K562 (cell line): Measurements from ENCODE around the gene HYOU1. TPM values are rescaled to one million over a fixed set of nuclear protein-coding genes. Genes with fewer than 3 reads are reported as not detected.

Source experiments
- CHD1 ChIP-seq: fragments of 200-600 bp; sonication (generic); IDR thresholded peaks from one replicate; pipeline ENCODE4 v1.6.1; 2012; ENCODE audit warnings: mild to moderate bottlenecking, moderate library complexity, low read length, inconsistent platforms
- CREM ChIP-seq: IDR thresholded peaks from 2 replicates; pipeline ENCODE4 v1.6.1; 2014; ENCODE audit warnings: antibody characterized with exemption, low read depth
- KLF10 ChIP-seq: fragments of 250-450 bp; sonication (Bioruptor Pico); IDR thresholded peaks from 2 replicates; pipeline ENCODE4 v1.6.1; 2021; ENCODE audit warnings: matching md5 sums
- LEF1 ChIP-seq: fragments of 450-650 bp; IDR thresholded peaks from 2 replicates; pipeline ENCODE4 v1.6.1; 2016; ENCODE audit warnings: mild to moderate bottlenecking
- NCOA1 ChIP-seq: fragments of 450-650 bp; IDR thresholded peaks from 2 replicates; pipeline ENCODE4 v1.6.1; 2016; ENCODE audit warnings: low read depth
- NR2F6 ChIP-seq: fragments of 450-650 bp; formaldehyde crosslinking; IDR thresholded peaks from 2 replicates; pipeline ENCODE4 v1.4.0; 2020; ENCODE audit warnings: mild to moderate bottlenecking
- PRPF4 ChIP-seq: fragments of 200-400 bp; formaldehyde crosslinking; IDR thresholded peaks from one replicate; pipeline ENCODE4 v1.6.1; 2017; ENCODE audit warnings: low read length, low read depth, mild to moderate bottlenecking; ENCODE audit not compliant: insufficient read depth, poor library complexity, severe bottlenecking
- RBM34 ChIP-seq: fragments of 200-400 bp; formaldehyde crosslinking; IDR thresholded peaks from 2 replicates; pipeline ENCODE4 v1.6.1; 2018; ENCODE audit warnings: low read length, borderline replicate concordance; ENCODE audit not compliant: insufficient read depth
- SIX5 ChIP-seq, 2 experiments: IDR thresholded peaks; 2 replicates each; pipeline ENCODE4 v1.6.1; 2011; ENCODE audit warnings: low read length in 2 of 2, borderline replicate concordance in 1 of 2, low read depth in 1 of 2, mild to moderate bottlenecking in 1 of 2, moderate library complexity in 1 of 2; ENCODE audit not compliant: insufficient read depth in 1 of 2
- WHSC1 ChIP-seq: IDR thresholded peaks from one replicate; pipeline ENCODE4 v1.6.1; 2012; ENCODE audit warnings: low read length, control low read depth, inconsistent platforms
- ZNF143 ChIP-seq: sonication (generic); formaldehyde crosslinking; IDR thresholded peaks from 2 replicates; pipeline ENCODE4 v1.9.0; 2022; ENCODE audit warnings: mild to moderate bottlenecking, missing genetic modification reagents
- ZZZ3 ChIP-seq: fragments of 450-650 bp; IDR thresholded peaks from 2 replicates; pipeline ENCODE4 v1.6.1; 2016; ENCODE audit warnings: antibody characterized with exemption, mild to moderate bottlenecking, moderate library complexity
- polyA plus RNA-seq, 8 experiments: library from polyadenylated mRNA; depleted of rRNA in 4 of 8; stranded (reverse) in 5 of 8; unstranded in 3 of 8; fragments of >200 nt; fragmentation: Nextera tagmentation in 2 of 8; fragmentation: Illumina TruSeq in 1 of 8; extraction: Ambion mirVana in 2 of 8; extraction: Trizol in 1 of 8; gene quantifications; 2 replicates each; pipeline versions ENCODE4 v1.2.1 to v1.2.3, GENCODE V29; 2011 to 2014; ENCODE audit warnings: inconsistent platforms in 1 of 8, missing spikeins in 1 of 8
- total RNA-seq, 7 experiments: library from RNA; depleted of rRNA in 6 of 7; stranded (reverse); fragments of >200 nt in 6 of 7; fragmentation: Illumina TruSeq in 2 of 7; extraction: Trizol in 2 of 7; gene quantifications; 2 replicates each; pipeline versions ENCODE4 v1.2.1 to v1.2.3, GENCODE V29; 2011 to 2021; ENCODE audit warnings: low replicate concordance in 1 of 7
- TF ChIP-seq, protein P1 (sequence below): fragments of 200-800 bp; sonication (Bioruptor generic); IDR thresholded peaks from 2 replicates; pipeline ENCODE4 v1.6.1; 2017; ENCODE audit warnings: missing genetic modification characterization, missing compliant biosample characterization
- TF ChIP-seq, protein P2 (sequence below): fragments of 250-450 bp; sonication (Bioruptor Pico); IDR thresholded peaks from 2 replicates; pipeline ENCODE4 v1.4.0; 2020; ENCODE audit warnings: mild to moderate bottlenecking
- TF ChIP-seq, protein P3 (sequence below): sonication (generic); formaldehyde crosslinking; IDR thresholded peaks from 2 replicates; pipeline ENCODE4 v1.8.0; 2022; ENCODE audit warnings: missing genetic modification reagents, mild to moderate bottlenecking, borderline replicate concordance
- TF ChIP-seq, protein P4 (sequence below): sonication (generic); formaldehyde crosslinking; IDR thresholded peaks from 2 replicates; pipeline ENCODE4 v1.8.1; 2023; ENCODE audit warnings: mild to moderate bottlenecking, missing genetic modification reagents
- TF ChIP-seq, protein P5 (sequence below): sonication (generic); formaldehyde crosslinking; IDR thresholded peaks from 2 replicates; pipeline ENCODE4 v1.8.0; 2022; ENCODE audit warnings: mild to moderate bottlenecking, missing genetic modification reagents
- TF ChIP-seq, protein P6 (sequence below): sonication (generic); formaldehyde crosslinking; IDR thresholded peaks from 2 replicates; pipeline ENCODE4 v1.8.0; 2022; ENCODE audit warnings: mild to moderate bottlenecking, low read depth, missing genetic modification reagents
- TF ChIP-seq, protein P7 (sequence below): fragments of 250-450 bp; sonication (Bioruptor Pico); IDR thresholded peaks from 2 replicates; pipeline ENCODE4 v1.8.0; 2022; ENCODE audit warnings: inconsistent platforms, mild to moderate bottlenecking, moderate library complexity, borderline replicate concordance

Gene HYOU1
- total and polyA plus RNA-seq, 9 of the 15 experiments (the other 6 are each of a cell fraction or from before 2014, with no cell fraction given) = 19.5 to 197 (median 128) TPM

DNA sequence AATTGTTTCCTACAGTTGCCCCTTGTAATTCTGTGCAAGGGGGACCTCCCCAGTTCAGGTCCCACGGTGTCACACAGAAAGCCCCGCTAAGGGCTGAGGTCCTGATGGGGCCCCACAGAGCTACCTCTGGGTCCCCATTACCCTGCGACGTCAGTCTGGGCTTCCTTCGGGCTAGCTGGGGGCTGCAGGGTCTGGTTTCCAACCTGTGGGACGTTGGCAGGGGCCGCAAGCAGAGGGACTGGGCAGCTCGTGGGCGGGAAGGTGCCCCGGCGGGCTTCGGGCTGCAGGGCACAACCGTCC lies 27.0 kb downstream of the HYOU1 start (continued):
- TF ChIP-seq, protein P1, sequence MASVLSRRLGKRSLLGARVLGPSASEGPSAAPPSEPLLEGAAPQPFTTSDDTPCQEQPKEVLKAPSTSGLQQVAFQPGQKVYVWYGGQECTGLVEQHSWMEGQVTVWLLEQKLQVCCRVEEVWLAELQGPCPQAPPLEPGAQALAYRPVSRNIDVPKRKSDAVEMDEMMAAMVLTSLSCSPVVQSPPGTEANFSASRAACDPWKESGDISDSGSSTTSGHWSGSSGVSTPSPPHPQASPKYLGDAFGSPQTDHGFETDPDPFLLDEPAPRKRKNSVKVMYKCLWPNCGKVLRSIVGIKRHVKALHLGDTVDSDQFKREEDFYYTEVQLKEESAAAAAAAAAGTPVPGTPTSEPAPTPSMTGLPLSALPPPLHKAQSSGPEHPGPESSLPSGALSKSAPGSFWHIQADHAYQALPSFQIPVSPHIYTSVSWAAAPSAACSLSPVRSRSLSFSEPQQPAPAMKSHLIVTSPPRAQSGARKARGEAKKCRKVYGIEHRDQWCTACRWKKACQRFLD (CRISPR knock-in tag) = no peak
- TF ChIP-seq WHSC1 = no peak
- no peak for TF ChIP-seq ZZZ3
- TF ChIP-seq CREM = 0 out of 2 replicates have a peak, but pooled peaks have one; percentile 3
- no peak for TF ChIP-seq PRPF4
- TF ChIP-seq, protein P2, sequence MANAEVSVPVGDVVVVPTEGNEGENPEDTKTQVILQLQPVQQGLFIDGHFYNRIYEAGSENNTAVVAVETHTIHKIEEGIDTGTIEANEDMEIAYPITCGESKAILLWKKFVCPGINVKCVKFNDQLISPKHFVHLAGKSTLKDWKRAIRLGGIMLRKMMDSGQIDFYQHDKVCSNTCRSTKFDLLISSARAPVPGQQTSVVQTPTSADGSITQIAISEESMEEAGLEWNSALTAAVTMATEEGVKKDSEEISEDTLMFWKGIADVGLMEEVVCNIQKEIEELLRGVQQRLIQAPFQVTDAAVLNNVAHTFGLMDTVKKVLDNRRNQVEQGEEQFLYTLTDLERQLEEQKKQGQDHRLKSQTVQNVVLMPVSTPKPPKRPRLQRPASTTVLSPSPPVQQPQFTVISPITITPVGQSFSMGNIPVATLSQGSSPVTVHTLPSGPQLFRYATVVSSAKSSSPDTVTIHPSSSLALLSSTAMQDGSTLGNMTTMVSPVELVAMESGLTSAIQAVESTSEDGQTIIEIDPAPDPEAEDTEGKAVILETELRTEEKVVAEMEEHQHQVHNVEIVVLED (CRISPR knock-in tag) = no peak
- TF ChIP-seq ZNF143 (CRISPR knock-in tag) = no peak
- TF ChIP-seq, protein P3, sequence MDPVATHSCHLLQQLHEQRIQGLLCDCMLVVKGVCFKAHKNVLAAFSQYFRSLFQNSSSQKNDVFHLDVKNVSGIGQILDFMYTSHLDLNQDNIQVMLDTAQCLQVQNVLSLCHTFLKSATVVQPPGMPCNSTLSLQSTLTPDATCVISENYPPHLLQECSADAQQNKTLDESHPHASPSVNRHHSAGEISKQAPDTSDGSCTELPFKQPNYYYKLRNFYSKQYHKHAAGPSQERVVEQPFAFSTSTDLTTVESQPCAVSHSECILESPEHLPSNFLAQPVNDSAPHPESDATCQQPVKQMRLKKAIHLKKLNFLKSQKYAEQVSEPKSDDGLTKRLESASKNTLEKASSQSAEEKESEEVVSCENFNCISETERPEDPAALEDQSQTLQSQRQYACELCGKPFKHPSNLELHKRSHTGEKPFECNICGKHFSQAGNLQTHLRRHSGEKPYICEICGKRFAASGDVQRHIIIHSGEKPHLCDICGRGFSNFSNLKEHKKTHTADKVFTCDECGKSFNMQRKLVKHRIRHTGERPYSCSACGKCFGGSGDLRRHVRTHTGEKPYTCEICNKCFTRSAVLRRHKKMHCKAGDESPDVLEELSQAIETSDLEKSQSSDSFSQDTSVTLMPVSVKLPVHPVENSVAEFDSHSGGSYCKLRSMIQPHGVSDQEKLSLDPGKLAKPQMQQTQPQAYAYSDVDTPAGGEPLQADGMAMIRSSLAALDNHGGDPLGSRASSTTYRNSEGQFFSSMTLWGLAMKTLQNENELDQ = no peak
- TF ChIP-seq RBM34 = no peak
- no peak for TF ChIP-seq CHD1
- TF ChIP-seq, protein P4, sequence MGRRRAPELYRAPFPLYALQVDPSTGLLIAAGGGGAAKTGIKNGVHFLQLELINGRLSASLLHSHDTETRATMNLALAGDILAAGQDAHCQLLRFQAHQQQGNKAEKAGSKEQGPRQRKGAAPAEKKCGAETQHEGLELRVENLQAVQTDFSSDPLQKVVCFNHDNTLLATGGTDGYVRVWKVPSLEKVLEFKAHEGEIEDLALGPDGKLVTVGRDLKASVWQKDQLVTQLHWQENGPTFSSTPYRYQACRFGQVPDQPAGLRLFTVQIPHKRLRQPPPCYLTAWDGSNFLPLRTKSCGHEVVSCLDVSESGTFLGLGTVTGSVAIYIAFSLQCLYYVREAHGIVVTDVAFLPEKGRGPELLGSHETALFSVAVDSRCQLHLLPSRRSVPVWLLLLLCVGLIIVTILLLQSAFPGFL (CRISPR knock-in tag) = 0 out of 2 replicates have a peak, but pooled peaks have one; percentile 54
- TF ChIP-seq NCOA1 = no peak
- no peak for TF ChIP-seq KLF10 (CRISPR knock-in tag)
- TF ChIP-seq, protein P5, sequence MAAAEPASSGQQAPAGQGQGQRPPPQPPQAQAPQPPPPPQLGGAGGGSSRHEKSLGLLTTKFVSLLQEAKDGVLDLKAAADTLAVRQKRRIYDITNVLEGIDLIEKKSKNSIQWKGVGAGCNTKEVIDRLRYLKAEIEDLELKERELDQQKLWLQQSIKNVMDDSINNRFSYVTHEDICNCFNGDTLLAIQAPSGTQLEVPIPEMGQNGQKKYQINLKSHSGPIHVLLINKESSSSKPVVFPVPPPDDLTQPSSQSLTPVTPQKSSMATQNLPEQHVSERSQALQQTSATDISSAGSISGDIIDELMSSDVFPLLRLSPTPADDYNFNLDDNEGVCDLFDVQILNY (CRISPR knock-in tag) = no peak
- no peak for TF ChIP-seq NR2F6
- no peak for TF ChIP-seq LEF1
- TF ChIP-seq, protein P6, sequence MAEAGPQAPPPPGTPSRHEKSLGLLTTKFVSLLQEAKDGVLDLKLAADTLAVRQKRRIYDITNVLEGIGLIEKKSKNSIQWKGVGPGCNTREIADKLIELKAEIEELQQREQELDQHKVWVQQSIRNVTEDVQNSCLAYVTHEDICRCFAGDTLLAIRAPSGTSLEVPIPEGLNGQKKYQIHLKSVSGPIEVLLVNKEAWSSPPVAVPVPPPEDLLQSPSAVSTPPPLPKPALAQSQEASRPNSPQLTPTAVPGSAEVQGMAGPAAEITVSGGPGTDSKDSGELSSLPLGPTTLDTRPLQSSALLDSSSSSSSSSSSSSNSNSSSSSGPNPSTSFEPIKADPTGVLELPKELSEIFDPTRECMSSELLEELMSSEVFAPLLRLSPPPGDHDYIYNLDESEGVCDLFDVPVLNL (CRISPR knock-in tag) = 0 out of 2 replicates have a peak, but pooled peaks have one; percentile 4
- 0 out of 4 replicates have a peak, but pooled peaks of 1 of the 2 experiments have one; percentile 1 for TF ChIP-seq SIX5 (IDR thresholded peaks at IDR 0.05; ENCODE audit: borderline replicate concordance in 1 of 2, insufficient read depth in 1 of 2, low read depth in 1 of 2, low read length in 2 of 2)
- TF ChIP-seq, protein P7, sequence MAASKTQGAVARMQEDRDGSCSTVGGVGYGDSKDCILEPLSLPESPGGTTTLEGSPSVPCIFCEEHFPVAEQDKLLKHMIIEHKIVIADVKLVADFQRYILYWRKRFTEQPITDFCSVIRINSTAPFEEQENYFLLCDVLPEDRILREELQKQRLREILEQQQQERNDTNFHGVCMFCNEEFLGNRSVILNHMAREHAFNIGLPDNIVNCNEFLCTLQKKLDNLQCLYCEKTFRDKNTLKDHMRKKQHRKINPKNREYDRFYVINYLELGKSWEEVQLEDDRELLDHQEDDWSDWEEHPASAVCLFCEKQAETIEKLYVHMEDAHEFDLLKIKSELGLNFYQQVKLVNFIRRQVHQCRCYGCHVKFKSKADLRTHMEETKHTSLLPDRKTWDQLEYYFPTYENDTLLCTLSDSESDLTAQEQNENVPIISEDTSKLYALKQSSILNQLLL (CRISPR knock-in tag) = no peak
